HL-60 (cell line): ENCODE data around the gene AKT1.

Experiments used
- CTCF ChIP-seq: IDR thresholded peaks from one replicate; pipeline ENCODE4 v1.5.1; 2011; ENCODE audit warnings: low read length, control low read depth, inconsistent platforms; ENCODE audit not compliant: insufficient read depth
- GABPA ChIP-seq: IDR thresholded peaks from 2 replicates; pipeline ENCODE4 v1.6.1; 2012; ENCODE audit warnings: low read depth
- POLR2AphosphoS5 ChIP-seq: IDR thresholded peaks from 2 replicates; pipeline ENCODE4 v1.6.1; 2012; ENCODE audit warnings: low read depth
- REST ChIP-seq: IDR thresholded peaks from 2 replicates; pipeline ENCODE4 v1.6.1; 2012; ENCODE audit warnings: low read depth; ENCODE audit not compliant: insufficient replicate concordance

- TF ChIP-seq CTCF (no peak), REST (no peak), POLR2AphosphoS5 (peak; percentile 53; the same call in 1 of the 2 replicates), GABPA (no peak)
Measured at GRCh38 chr14:104775073-104775489, 20.5 kb downstream of the AKT1 start.
